Astrocyte (in vitro differentiated cells and primary cell): Measurements from ENCODE around the gene JAZF1. TPM values are rescaled to one million over a fixed set of nuclear protein-coding genes. Genes with fewer than 3 reads are reported as not detected.

ENCODE experiments used
- DNase-seq: peaks from one replicate; pipeline ENCODE4 v3.0.0-alpha.2; 2010; ENCODE audit warnings: low read depth
- FAIRE-seq: peaks from 2 replicates; lab custom pipeline; 2011; peaks lifted over from hg19 to GRCh38; lab: Jason Lieb, UNC
- H2AFZ ChIP-seq: 2 replicates; pipeline ENCODE4 v1.6.0; 2012; ENCODE audit warnings: low read depth, low read length, inconsistent platforms
- H3K27ac ChIP-seq: 2 replicates; pipeline ENCODE4 v1.5.1; 2011; ENCODE audit warnings: low read depth, low read length, inconsistent platforms
- H3K27me3 ChIP-seq: 2 replicates; pipeline ENCODE4 v1.6.0; 2011; ENCODE audit warnings: low read length, inconsistent platforms; ENCODE audit not compliant: insufficient read depth
- H3K36me3 ChIP-seq: 2 replicates; pipeline ENCODE4 v1.5.1; 2011; ENCODE audit warnings: low read length, inconsistent platforms; ENCODE audit not compliant: insufficient read depth
- H3K4me1 ChIP-seq: 2 replicates; pipeline ENCODE4 v1.5.1; 2011; ENCODE audit warnings: low read length, inconsistent platforms; ENCODE audit not compliant: insufficient read depth
- H3K4me2 ChIP-seq: 2 replicates; pipeline ENCODE4 v1.6.0; 2012; ENCODE audit warnings: low read length, inconsistent platforms
- H3K4me3 ChIP-seq: 2 replicates; pipeline ENCODE4 v1.5.1; 2011; ENCODE audit warnings: low read depth, mild to moderate bottlenecking, low read length, inconsistent platforms; ENCODE audit not compliant: insufficient read depth
- H3K79me2 ChIP-seq: 2 replicates; pipeline ENCODE4 v1.6.0; 2012; ENCODE audit warnings: mild to moderate bottlenecking, low read length, inconsistent platforms; ENCODE audit not compliant: insufficient read depth
- H3K9ac ChIP-seq: 2 replicates; pipeline ENCODE4 v1.6.0; 2012; ENCODE audit warnings: mild to moderate bottlenecking, low read length, inconsistent platforms
- H3K9me3 ChIP-seq: 2 replicates; pipeline ENCODE4 v1.5.1; 2012; ENCODE audit warnings: low read depth, mild to moderate bottlenecking, low read length, inconsistent platforms; ENCODE audit not compliant: insufficient read depth
- H4K20me1 ChIP-seq: 2 replicates; pipeline ENCODE4 v1.6.0; 2012; ENCODE audit warnings: low read length, inconsistent platforms; ENCODE audit not compliant: insufficient read depth
- H3K27ac Mint-ChIP-seq: one replicate; pipeline ENCODE4 v1.8.0; 2021; ENCODE audit warnings: mild to moderate bottlenecking, mixed read lengths; ENCODE audit not compliant: unreplicated experiment
- H3K27me3 Mint-ChIP-seq: one replicate; pipeline ENCODE4 v1.8.0; 2021; ENCODE audit warnings: low read depth, mixed read lengths; ENCODE audit not compliant: unreplicated experiment
- H3K36me3 Mint-ChIP-seq: one replicate; pipeline ENCODE4 v1.8.0; 2021; ENCODE audit warnings: low read depth, mixed read lengths; ENCODE audit not compliant: unreplicated experiment
- H3K4me1 Mint-ChIP-seq: one replicate; pipeline ENCODE4 v1.8.0; 2021; ENCODE audit warnings: low read depth, mixed read lengths; ENCODE audit not compliant: unreplicated experiment
- H3K4me3 Mint-ChIP-seq: one replicate; pipeline ENCODE4 v1.8.0; 2021; ENCODE audit warnings: mild to moderate bottlenecking, moderate library complexity, mixed read lengths; ENCODE audit not compliant: unreplicated experiment
- H3K9me3 Mint-ChIP-seq: one replicate; pipeline ENCODE4 v1.8.0; 2021; ENCODE audit warnings: mild to moderate bottlenecking, mixed read lengths; ENCODE audit not compliant: unreplicated experiment
- EZH2 ChIP-seq: IDR thresholded peaks from 2 replicates; pipeline ENCODE4 v1.6.1; 2012; ENCODE audit warnings: mild to moderate bottlenecking, low read length, inconsistent platforms; ENCODE audit not compliant: insufficient read depth
- total RNA-seq: library from RNA; stranded (reverse); gene quantifications from 2 replicates; pipeline ENCODE4 v1.2.1, GENCODE V29; 2021
- TF ChIP-seq, protein P1 (sequence below): IDR thresholded peaks from 2 replicates; pipeline ENCODE4 v1.5.1; 2011; ENCODE audit warnings: low read depth, mild to moderate bottlenecking, inconsistent platforms, low read length, moderate library complexity; ENCODE audit not compliant: insufficient read depth

JAZF1 gene
- total RNA-seq, 1 donor from 2014 or later, result 20.1 TPM

DNA sequence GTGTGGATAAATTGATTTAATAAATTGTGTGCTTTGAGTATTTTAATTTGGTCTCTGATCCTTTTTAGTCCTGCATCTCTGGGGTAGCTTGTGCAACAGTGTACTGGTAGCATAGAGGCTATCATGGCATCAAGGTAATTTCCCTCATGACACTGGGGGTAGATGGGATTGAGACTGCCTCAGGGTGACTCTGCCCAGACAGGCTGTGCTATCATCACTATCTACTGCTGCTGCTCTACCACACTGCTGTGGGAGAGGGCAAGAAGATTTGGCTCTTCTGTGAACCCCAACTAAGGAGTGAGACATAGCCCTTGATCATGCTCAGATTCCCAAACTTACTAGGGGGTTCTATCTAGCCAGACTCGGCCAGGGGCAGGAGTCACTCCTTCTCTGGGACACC lies 43.6 kb upstream of the JAZF1 start:
- FAIRE-seq (no peak), DNase-seq (no peak)
- Histone ChIP-seq H4K20me1 (no peaks in the 10 kb centered on the region), H3K4me2 (no peak overlapping the region), H3K4me3 (no peak overlapping the region), H3K27ac (no peak overlapping the region), H3K9me3 (no peaks in the 10 kb centered on the region), H3K27me3 (peaks cover 2% of the 10 kb centered on the region), H3K4me1 (no peaks in the 10 kb centered on the region), H3K9ac (no peak overlapping the region), H3K36me3 (no peaks in the 10 kb centered on the region), H3K79me2 (no peaks in the 10 kb centered on the region), H2AFZ (no peak overlapping the region)
- Mint-ChIP-seq H3K27ac (no peak overlapping the region), H3K4me3 (no peak overlapping the region), H3K4me1 (no peaks in the 10 kb centered on the region), H3K27me3 (peaks cover 6% of the 10 kb centered on the region), H3K9me3 (no peaks in the 10 kb centered on the region), H3K36me3 (no peaks in the 10 kb centered on the region)
- no peak for TF ChIP-seq EZH2
- TF ChIP-seq, protein P1, sequence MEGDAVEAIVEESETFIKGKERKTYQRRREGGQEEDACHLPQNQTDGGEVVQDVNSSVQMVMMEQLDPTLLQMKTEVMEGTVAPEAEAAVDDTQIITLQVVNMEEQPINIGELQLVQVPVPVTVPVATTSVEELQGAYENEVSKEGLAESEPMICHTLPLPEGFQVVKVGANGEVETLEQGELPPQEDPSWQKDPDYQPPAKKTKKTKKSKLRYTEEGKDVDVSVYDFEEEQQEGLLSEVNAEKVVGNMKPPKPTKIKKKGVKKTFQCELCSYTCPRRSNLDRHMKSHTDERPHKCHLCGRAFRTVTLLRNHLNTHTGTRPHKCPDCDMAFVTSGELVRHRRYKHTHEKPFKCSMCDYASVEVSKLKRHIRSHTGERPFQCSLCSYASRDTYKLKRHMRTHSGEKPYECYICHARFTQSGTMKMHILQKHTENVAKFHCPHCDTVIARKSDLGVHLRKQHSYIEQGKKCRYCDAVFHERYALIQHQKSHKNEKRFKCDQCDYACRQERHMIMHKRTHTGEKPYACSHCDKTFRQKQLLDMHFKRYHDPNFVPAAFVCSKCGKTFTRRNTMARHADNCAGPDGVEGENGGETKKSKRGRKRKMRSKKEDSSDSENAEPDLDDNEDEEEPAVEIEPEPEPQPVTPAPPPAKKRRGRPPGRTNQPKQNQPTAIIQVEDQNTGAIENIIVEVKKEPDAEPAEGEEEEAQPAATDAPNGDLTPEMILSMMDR, result no peak

DNA sequence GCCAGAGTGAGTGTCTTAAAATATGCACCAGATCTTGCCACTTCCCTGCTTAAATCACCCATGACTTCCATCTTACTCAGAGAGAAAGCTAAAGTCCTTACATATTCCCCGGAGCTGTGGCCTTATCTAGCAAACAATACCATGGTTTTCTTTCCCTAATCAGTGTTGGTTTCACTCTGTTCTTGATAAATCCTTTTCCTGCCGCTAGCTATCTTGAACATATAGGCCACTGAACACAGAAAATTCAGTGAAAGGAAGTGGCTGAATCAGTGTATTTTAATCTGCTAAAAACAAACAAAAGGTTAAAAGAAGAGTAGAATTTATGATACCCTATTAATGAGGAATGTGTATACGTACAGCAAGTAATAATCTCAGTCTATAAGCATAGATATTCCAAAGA lies 42.0 kb upstream of the JAZF1 start:
- Mint-ChIP-seq H3K27me3 (peaks cover 6% of the 10 kb centered on the region), H3K9me3 (no peaks in the 10 kb centered on the region), H3K4me3 (no peak overlapping the region), H3K4me1 (no peaks in the 10 kb centered on the region), H3K36me3 (no peaks in the 10 kb centered on the region), H3K27ac (no peak overlapping the region)
- DNase-seq, result no peak
- no peak overlapping the region for H3K9ac ChIP-seq
- H2AFZ ChIP-seq, result no peak overlapping the region
- no peaks in the 10 kb centered on the region for H3K9me3 ChIP-seq
- FAIRE-seq, result no peak
- H3K36me3 ChIP-seq, result no peaks in the 10 kb centered on the region
- no peak overlapping the region for H3K27ac ChIP-seq
- H3K4me1 ChIP-seq, result no peaks in the 10 kb centered on the region
- no peaks in the 10 kb centered on the region for H3K79me2 ChIP-seq
- H3K27me3 ChIP-seq, result peaks cover 2% of the 10 kb centered on the region
- H3K4me2 ChIP-seq, result no peak overlapping the region
- no peak overlapping the region for H3K4me3 ChIP-seq
- no peaks in the 10 kb centered on the region for H4K20me1 ChIP-seq
- TF ChIP-seq, protein P1, result no peak
- no peak for TF ChIP-seq EZH2

DNA sequence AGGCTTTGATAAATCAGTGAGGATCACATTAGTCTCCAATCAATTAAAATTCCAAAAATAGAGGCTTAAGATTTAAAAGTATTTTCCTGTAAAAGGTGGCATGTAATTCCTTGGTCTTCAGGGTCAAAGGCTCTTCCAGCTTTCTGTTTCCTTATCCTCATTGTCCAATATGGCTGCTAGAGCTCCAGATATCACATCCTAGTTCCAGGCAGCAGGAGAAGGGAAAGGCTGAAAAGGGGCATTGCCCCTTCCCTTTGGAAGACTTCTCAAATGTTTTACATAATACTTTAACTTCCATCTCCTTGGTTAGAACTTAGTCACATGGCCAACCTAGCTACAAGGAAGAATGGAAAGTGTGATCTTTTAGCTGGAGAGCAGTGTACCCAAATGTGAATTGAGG lies 39.2 kb upstream of the JAZF1 start:
- no peak overlapping the region for H3K4me3 ChIP-seq
- Mint-ChIP-seq H3K4me1 (no peaks in the 10 kb centered on the region), H3K36me3 (no peaks in the 10 kb centered on the region), H3K27me3 (peaks cover 2% of the 10 kb centered on the region), H3K27ac (no peak overlapping the region), H3K4me3 (no peak overlapping the region), H3K9me3 (no peaks in the 10 kb centered on the region)
- no peaks in the 10 kb centered on the region for H3K9me3 ChIP-seq
- peaks cover 2% of the 10 kb centered on the region for H3K27me3 ChIP-seq
- FAIRE-seq, result no peak
- no peak overlapping the region for H3K4me2 ChIP-seq
- H3K9ac ChIP-seq, result no peak overlapping the region
- H3K79me2 ChIP-seq, result no peaks in the 10 kb centered on the region
- no peak for DNase-seq
- no peaks in the 10 kb centered on the region for H3K4me1 ChIP-seq
- no peak overlapping the region for H2AFZ ChIP-seq
- no peaks in the 10 kb centered on the region for H3K36me3 ChIP-seq
- no peak for TF ChIP-seq EZH2
- TF ChIP-seq, protein P1, result no peak
- H4K20me1 ChIP-seq, result no peaks in the 10 kb centered on the region
- H3K27ac ChIP-seq, result no peak overlapping the region
